Chondrocyte (in vitro differentiated cells): ENCODE results near the gene ACAP3. TPM values are rescaled to one million over a fixed set of nuclear protein-coding genes. Genes with fewer than 3 reads are reported as not detected.

ENCODE experiments used
- DNase-seq: peaks from one replicate; pipeline ENCODE4 v3.0.0; 2021; ENCODE audit warnings: mixed read lengths, low spot score
- H3K27ac Mint-ChIP-seq: one replicate; pipeline ENCODE4 v1.8.0; 2021; ENCODE audit warnings: mild to moderate bottlenecking, moderate library complexity, mixed read lengths; ENCODE audit not compliant: unreplicated experiment
- H3K27me3 Mint-ChIP-seq: 2 replicates; pipeline ENCODE4 v1.8.0; 2021; ENCODE audit warnings: low read depth, mixed read lengths
- H3K36me3 Mint-ChIP-seq: 2 replicates; pipeline ENCODE4 v1.8.0; 2021; ENCODE audit warnings: low read depth, mixed read lengths
- H3K4me1 Mint-ChIP-seq: 2 replicates; pipeline ENCODE4 v1.8.0; 2021; ENCODE audit warnings: low read depth, mild to moderate bottlenecking, mixed read lengths
- H3K4me3 Mint-ChIP-seq: one replicate; pipeline ENCODE4 v1.8.0; 2021; ENCODE audit warnings: mild to moderate bottlenecking, moderate library complexity, mixed read lengths; ENCODE audit not compliant: unreplicated experiment
- H3K9me3 Mint-ChIP-seq: 2 replicates; pipeline ENCODE4 v1.8.0; 2021; ENCODE audit warnings: low read depth, mixed read lengths
- total RNA-seq: library from RNA; stranded (reverse); gene quantifications from 3 replicates; pipeline ENCODE4 v1.2.1, GENCODE V29; 2021
- TF ChIP-seq, protein P1 (sequence below): fragments of 200-600 bp; sonication (generic); IDR thresholded peaks from 2 replicates; pipeline ENCODE4 v1.5.0; 2021; ENCODE audit warnings: antibody characterized with exemption, mild to moderate bottlenecking, moderate library complexity

The ACAP3 gene
- total RNA-seq, 1 donor from 2014 or later, result 51.9 TPM

DNA sequence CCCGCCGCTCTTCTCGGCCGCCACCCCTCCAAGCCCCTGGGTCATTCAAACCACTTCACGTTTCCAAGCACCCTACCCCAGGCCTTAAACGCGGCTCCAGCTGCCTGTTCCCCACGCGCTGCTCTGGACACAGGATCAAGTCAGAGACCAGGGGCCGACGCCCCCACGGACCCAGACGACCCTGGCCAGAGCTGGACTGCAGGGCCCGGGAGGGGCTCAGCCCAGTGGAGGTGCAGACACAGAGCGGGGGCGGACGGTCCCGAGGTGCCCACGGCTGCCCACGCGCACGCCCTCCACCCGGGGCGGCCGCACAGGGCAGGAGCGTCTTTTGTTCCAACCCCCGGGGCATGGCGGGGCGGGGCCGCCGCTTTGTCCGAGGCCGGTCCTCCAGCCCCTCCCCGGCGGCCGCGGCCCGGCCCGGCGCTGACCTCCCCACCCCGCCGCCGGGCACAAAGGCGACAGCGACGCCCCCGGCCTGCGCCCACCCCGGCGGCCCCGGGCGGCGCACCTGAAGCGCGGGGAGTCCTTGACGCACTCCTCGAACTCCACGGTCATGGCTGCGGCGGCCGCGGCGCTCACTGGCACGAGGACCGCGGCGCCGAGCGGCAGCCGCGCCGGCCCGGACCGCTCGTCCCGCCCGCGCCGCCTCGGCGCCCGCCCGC lies 338 bp downstream of the ACAP3 start:
- Mint-ChIP-seq H3K27me3 (no peaks in the 10 kb centered on the region), H3K4me1 (peaks cover 30% of the 10 kb centered on the region), H3K36me3 (no peaks in the 10 kb centered on the region), H3K27ac (peak overlapping the region; percentile 66), H3K9me3 (no peaks in the 10 kb centered on the region), H3K4me3 (peak overlapping the region; percentile 82)
- TF ChIP-seq, protein P1, sequence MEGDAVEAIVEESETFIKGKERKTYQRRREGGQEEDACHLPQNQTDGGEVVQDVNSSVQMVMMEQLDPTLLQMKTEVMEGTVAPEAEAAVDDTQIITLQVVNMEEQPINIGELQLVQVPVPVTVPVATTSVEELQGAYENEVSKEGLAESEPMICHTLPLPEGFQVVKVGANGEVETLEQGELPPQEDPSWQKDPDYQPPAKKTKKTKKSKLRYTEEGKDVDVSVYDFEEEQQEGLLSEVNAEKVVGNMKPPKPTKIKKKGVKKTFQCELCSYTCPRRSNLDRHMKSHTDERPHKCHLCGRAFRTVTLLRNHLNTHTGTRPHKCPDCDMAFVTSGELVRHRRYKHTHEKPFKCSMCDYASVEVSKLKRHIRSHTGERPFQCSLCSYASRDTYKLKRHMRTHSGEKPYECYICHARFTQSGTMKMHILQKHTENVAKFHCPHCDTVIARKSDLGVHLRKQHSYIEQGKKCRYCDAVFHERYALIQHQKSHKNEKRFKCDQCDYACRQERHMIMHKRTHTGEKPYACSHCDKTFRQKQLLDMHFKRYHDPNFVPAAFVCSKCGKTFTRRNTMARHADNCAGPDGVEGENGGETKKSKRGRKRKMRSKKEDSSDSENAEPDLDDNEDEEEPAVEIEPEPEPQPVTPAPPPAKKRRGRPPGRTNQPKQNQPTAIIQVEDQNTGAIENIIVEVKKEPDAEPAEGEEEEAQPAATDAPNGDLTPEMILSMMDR, result no peak
- no peak for DNase-seq

DNA sequence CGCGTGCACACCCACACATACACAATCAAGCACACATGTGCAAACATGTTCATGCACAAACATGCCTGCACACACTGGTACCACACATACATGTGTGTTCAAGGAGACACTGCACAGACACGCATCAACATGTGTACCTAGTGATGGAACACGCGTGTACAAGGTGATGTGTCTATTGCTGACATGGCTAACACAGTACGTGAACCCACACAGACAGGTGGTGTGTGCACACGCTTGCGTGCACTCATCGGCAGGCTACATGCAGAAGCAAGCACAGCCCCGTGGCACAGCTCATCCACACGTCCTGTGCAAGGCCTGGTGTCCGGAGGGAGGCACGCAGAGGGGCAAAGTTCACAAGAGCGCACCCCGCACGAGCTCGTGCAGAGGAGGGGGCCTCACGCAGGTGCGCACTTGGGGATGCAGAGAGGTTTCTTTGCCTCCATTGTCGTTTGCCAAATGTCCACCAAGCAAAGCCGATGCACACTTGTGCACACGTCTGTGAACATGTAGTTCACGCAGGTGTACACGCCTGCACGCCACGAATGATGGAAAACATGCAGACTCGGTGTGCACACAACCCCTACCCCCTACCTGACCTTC lies 969 bp downstream of the ACAP3 start:
- no peaks in the 10 kb centered on the region for H3K9me3 Mint-ChIP-seq
- DNase-seq, result no peak
- H3K27me3 Mint-ChIP-seq, result no peaks in the 10 kb centered on the region
- H3K27ac Mint-ChIP-seq, result peak overlapping the region; percentile 66
- TF ChIP-seq, protein P1, result no peak
- peak overlapping the region; percentile 82 for H3K4me3 Mint-ChIP-seq
- H3K36me3 Mint-ChIP-seq, result no peaks in the 10 kb centered on the region
- peaks cover 30% of the 10 kb centered on the region for H3K4me1 Mint-ChIP-seq

DNA sequence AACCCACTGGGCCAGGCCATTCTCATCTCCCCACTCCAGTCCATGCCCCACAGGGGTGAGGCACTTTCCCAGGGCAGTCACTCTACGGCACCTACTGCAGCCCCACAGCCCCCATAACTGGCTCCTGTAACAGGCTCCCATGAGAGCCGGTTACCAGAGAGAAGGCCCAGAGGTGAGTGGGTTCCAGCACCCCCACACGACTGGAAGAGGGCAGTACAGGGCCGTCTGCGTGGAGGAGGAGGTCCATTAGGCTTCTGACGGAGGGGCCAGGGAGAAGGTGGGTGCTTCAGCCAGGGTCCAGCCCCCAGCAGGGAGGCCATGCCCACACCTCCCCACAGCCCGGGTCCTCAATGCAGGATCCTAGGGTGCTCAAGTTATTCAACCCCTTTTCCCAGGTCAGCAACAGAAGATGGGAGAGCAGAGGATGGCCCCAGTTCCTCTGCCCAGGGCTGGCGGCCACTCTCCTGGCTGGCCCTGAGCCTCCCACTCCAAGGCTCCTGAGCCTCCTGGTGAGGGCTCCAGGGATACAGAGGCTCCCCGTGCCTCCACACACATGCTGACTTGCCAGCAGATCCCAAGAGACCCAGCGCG lies 1.6 kb downstream of the ACAP3 start:
- H3K4me3 Mint-ChIP-seq, result peak overlapping the region; percentile 82
- TF ChIP-seq, protein P1, result peak; percentile 42
- no peak for DNase-seq
- H3K27me3 Mint-ChIP-seq, result no peaks in the 10 kb centered on the region
- peaks cover 30% of the 10 kb centered on the region for H3K4me1 Mint-ChIP-seq
- peak overlapping the region; percentile 32 for H3K27ac Mint-ChIP-seq
- H3K9me3 Mint-ChIP-seq, result no peaks in the 10 kb centered on the region
- H3K36me3 Mint-ChIP-seq, result no peaks in the 10 kb centered on the region

DNA sequence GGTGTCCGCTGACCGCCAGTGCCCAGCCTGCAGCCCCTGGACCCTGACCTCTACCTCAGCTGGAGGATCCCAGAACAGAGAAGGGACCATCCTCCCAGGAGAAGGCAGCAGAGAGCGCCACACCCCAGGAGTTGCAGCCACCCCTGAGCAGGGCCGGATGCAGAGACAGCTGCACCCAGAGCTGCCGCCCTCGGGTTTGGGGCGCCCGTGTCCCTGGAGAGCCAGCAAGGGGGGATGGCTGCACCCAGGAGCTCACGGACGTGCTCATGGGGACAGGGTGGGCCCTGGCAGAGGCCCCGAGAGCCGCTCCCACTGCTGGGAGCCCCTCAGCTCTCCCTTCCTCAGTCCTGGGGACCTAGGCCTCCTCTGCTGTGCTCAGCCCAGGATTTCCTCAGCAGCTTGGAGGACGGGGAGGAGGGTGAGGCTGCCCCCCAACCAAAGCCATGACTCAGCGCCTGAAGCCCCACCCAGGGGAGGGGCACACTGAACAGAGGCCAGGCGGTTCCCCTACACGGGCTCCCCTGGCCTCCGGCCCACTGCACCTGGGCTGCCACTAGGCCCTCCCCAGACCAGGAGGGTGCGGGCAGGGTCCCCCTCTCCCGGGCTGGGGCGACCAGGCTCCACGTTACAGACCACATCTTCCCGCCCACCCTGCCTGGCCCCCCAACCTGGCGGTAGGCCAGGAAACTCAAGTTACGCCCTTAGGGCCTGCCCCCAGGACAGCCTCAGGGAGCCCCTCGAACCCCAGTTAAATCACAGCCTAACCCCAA lies 2.2 kb downstream of the ACAP3 start:
- H3K27ac Mint-ChIP-seq, result peak overlapping the region; percentile 32
- H3K4me1 Mint-ChIP-seq, result peaks cover 30% of the 10 kb centered on the region
- no peaks in the 10 kb centered on the region for H3K27me3 Mint-ChIP-seq
- peak overlapping the region; percentile 82 for H3K4me3 Mint-ChIP-seq
- no peaks in the 10 kb centered on the region for H3K36me3 Mint-ChIP-seq
- H3K9me3 Mint-ChIP-seq, result no peaks in the 10 kb centered on the region
- TF ChIP-seq, protein P1, result peak; percentile 28
- no peak for DNase-seq
